ENCODE data around the gene ZNF879. TPM values are rescaled to one million over a fixed set of nuclear protein-coding genes. Genes with fewer than 3 reads are reported as not detected.

ZNF879 gene
- total and polyA plus RNA-seq, 9 of the 15 experiments (the other 6 are each of a cell fraction or from before 2014, with no cell fraction given) = 0.01 to 0.80 (median 0.33) TPM

GRCh38 chr5:178984145-178985072, 39.2 kb upstream of the ZNF879 start:
- no peak for ATAC-seq
- Histone ChIP-seq H3K27me3 (ENCODE audit: control insufficient read depth in 2 of 2, insufficient read depth in 2 of 2, low read length in 2 of 2) (peaks cover 0 to 42% of the 10 kb centered on the region in 2 experiments; a peak in 2 of 5 replicates), H4K20me1 (replicated peaks; ENCODE audit: control insufficient read depth, insufficient read depth, low read length) (no peaks in the 10 kb centered on the region), H3K9me1 (ENCODE audit: control insufficient read depth, insufficient read depth, low read length) (no peaks in the 10 kb centered on the region), H3K9me3 (replicated peaks; ENCODE audit: control insufficient read depth, insufficient read depth, low read depth, low read length) (no peaks in the 10 kb centered on the region), H3K36me3 (ENCODE audit: control insufficient read depth, insufficient read depth, low read length) (no peaks in the 10 kb centered on the region), H3K4me3 (no peak overlapping the region), H3K27ac (ENCODE audit: extremely low read depth, low read depth, low read length) (no peak overlapping the region), H3K4me2 (ENCODE audit: insufficient read depth, low read length) (no peak overlapping the region), H3K79me2 (ENCODE audit: control insufficient read depth, insufficient read depth, low read length) (no peaks in the 10 kb centered on the region), H3K4me1 (replicated peaks in 1 of 2; ENCODE audit: control insufficient read depth in 2 of 2, insufficient read depth in 2 of 2, low read length in 2 of 2) (no peaks in the 10 kb centered on the region; a peak in 1 of 5 replicates), H3K9ac (ENCODE audit: insufficient read depth in 1 of 2, low read depth in 2 of 2, low read length in 2 of 2) (no peak overlapping the region), H2AFZ (ENCODE audit: low read depth, low read length) (no peak overlapping the region)
- in situ Hi-C loops (cut with MboI) = no loop called here
- no peak for FAIRE-seq
- intact Hi-C loops (cut with micrococcal nuclease) = no loop called here
- BruUV-seq (replicated peaks) = no TSS peak
- DNase-seq (ENCODE audit: extremely low read depth in 1 of 4, low spot score in 3 of 4) = no peak
- TF ChIP-seq CHCHD3 (CRISPR knock-in tag; IDR thresholded peaks at IDR 0.05) (no peak), ZNF133 (CRISPR knock-in tag; IDR thresholded peaks at IDR 0.05) (no peak), ZNF174 (CRISPR knock-in tag; IDR thresholded peaks at IDR 0.05) (no peak), ZNF253 (CRISPR knock-in tag; conservative IDR thresholded peaks at IDR 0.05) (no peak), POLR2A (conservative IDR thresholded peaks at IDR 0.05) (no peak), MECOM (CRISPR knock-in tag; IDR thresholded peaks at IDR 0.05) (no peak), ZKSCAN1 (IDR thresholded peaks at IDR 0.05; ENCODE audit: low read depth, low read length) (no peak), HLTF (IDR thresholded peaks at IDR 0.05) (no peak), POLR2G (IDR thresholded peaks at IDR 0.05; ENCODE audit: low read depth, low read length) (no peak), ATF1 (CRISPR knock-in tag; IDR thresholded peaks at IDR 0.05) (no peak), ATF1 (tag; IDR thresholded peaks at IDR 0.05) (no peak), SREBF2 (CRISPR knock-in tag; IDR thresholded peaks at IDR 0.05) (no peak), ILF3 (IDR thresholded peaks at IDR 0.05; ENCODE audit: borderline replicate concordance) (no peak)
- TF ChIP-seq, protein P1, sequence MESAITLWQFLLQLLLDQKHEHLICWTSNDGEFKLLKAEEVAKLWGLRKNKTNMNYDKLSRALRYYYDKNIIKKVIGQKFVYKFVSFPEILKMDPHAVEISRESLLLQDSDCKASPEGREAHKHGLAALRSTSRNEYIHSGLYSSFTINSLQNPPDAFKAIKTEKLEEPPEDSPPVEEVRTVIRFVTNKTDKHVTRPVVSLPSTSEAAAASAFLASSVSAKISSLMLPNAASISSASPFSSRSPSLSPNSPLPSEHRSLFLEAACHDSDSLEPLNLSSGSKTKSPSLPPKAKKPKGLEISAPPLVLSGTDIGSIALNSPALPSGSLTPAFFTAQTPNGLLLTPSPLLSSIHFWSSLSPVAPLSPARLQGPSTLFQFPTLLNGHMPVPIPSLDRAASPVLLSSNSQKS (CRISPR knock-in tag; IDR thresholded peaks at IDR 0.05) = no peak
- TF ChIP-seq, protein P2, sequence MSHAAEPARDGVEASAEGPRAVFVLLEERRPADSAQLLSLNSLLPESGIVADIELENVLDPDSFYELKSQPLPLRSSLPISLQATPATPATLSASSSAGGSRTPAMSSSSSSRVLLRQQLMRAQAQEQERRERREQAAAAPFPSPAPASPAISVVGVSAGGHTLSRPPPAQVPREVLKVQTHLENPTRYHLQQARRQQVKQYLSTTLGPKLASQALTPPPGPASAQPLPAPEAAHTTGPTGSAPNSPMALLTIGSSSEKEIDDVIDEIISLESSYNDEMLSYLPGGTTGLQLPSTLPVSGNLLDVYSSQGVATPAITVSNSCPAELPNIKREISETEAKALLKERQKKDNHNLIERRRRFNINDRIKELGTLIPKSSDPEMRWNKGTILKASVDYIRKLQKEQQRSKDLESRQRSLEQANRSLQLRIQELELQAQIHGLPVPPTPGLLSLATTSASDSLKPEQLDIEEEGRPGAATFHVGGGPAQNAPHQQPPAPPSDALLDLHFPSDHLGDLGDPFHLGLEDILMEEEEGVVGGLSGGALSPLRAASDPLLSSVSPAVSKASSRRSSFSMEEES (CRISPR knock-in tag; IDR thresholded peaks at IDR 0.05) = no peak
- TF ChIP-seq, protein P3, sequence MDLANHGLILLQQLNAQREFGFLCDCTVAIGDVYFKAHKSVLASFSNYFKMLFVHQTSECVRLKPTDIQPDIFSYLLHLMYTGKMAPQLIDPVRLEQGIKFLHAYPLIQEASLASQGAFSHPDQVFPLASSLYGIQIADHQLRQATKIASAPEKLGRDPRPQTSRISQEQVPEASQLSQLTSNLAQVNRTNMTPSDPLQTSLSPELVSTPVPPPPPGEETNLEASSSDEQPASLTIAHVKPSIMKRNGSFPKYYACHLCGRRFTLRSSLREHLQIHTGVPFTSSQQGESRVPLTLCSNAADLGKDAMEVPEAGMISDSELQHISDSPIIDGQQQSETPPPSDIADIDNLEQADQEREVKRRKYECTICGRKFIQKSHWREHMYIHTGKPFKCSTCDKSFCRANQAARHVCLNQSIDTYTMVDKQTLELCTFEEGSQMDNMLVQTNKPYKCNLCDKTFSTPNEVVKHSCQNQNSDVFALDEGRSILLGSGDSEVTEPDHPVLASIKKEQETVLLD (IDR thresholded peaks at IDR 0.05) = no peak
- ChIA-PET CTCF (ENCODE audit: low intra/inter-chr PET ratio) (no interaction called here), POLR2A (interaction anchor here (0.8 kb wide), 1 partner anchor 12 kb away, joined by 5 read pairs; no protein-coding TSS in a partner anchor)
- WGBS (ENCODE audit: insufficient coverage, low coverage, missing lambda C conversion rate) = under 1% methylated on average over 35 of the region's 37 CpGs

Measured in K562 (cell line).